Measurements from ENCODE around the gene FBN3. TPM values are rescaled to one million over a fixed set of nuclear protein-coding genes. Genes with fewer than 3 reads are reported as not detected.

FBN3 gene
- polyA plus RNA-seq, 1 donor from 2014 or later = 52.7 TPM

GRCh38 chr19:8052464-8052859, 96.9 kb downstream of the FBN3 start, which contains the start of gene CCL25:
Gene CCL25, plus strand, starts transcription at chr19:8052760. Its CDS starts 290 bp downstream, at chr19:8053050.
- Histone ChIP-seq H3K4me2 (ENCODE audit: low read length) (no peak within 1 kb of the TSS), H3K27me3 (ENCODE audit: insufficient read depth, low read depth, low read length) (peaks cover 3% of the 10 kb centered on the region), H3K9me2 (ENCODE audit: insufficient read depth, low read length) (no peaks in the 10 kb centered on the region)

GRCh38 chr19:8050274-8051096, 98.9 kb downstream of the FBN3 start:
- Histone ChIP-seq H3K79me2 (replicated peaks; ENCODE audit: insufficient read depth, low read length) (no peaks in the 10 kb centered on the region), H3K27me3 (ENCODE audit: insufficient read depth, low read depth, low read length) (peaks cover 3% of the 10 kb centered on the region), H3F3A (ENCODE audit: insufficient read depth, low read length, poor library complexity, severe bottlenecking) (no peaks in the 10 kb centered on the region), H3K9ac (ENCODE audit: low read length) (no peak overlapping the region), H3K4me3 (ENCODE audit: low read length) (peak overlapping the region; percentile 46), H3K4me2 (ENCODE audit: low read length) (no peak overlapping the region), H3K9me3 (ENCODE audit: low read length) (no peaks in the 10 kb centered on the region), H3K36me3 (ENCODE audit: insufficient read depth, low read length) (no peaks in the 10 kb centered on the region), H2AFZ (ENCODE audit: low read depth, low read length) (no peak overlapping the region), H3K9me2 (ENCODE audit: insufficient read depth, low read length) (no peaks in the 10 kb centered on the region), H4K20me1 (ENCODE audit: insufficient read depth) (no peaks in the 10 kb centered on the region), H3K27ac (ENCODE audit: low read length) (no peak overlapping the region)
- TF ChIP-seq SMC3 (conservative IDR thresholded peaks at IDR 0.05; ENCODE audit: poor library complexity) = no peak
- no peak for TF ChIP-seq CTCF (IDR thresholded peaks at IDR 0.05; ENCODE audit: poor library complexity, severe bottlenecking)
- TF ChIP-seq EZH2 (IDR thresholded peaks at IDR 0.05; ENCODE audit: borderline replicate concordance, insufficient read depth, low read length, poor library complexity, severe bottlenecking) = no peak
- TF ChIP-seq POLR2AphosphoS5 (IDR thresholded peaks at IDR 0.05) = no peak
- no peak for TF ChIP-seq TAF1 (IDR thresholded peaks at IDR 0.05; ENCODE audit: low read depth)
- TF ChIP-seq, protein P1, sequence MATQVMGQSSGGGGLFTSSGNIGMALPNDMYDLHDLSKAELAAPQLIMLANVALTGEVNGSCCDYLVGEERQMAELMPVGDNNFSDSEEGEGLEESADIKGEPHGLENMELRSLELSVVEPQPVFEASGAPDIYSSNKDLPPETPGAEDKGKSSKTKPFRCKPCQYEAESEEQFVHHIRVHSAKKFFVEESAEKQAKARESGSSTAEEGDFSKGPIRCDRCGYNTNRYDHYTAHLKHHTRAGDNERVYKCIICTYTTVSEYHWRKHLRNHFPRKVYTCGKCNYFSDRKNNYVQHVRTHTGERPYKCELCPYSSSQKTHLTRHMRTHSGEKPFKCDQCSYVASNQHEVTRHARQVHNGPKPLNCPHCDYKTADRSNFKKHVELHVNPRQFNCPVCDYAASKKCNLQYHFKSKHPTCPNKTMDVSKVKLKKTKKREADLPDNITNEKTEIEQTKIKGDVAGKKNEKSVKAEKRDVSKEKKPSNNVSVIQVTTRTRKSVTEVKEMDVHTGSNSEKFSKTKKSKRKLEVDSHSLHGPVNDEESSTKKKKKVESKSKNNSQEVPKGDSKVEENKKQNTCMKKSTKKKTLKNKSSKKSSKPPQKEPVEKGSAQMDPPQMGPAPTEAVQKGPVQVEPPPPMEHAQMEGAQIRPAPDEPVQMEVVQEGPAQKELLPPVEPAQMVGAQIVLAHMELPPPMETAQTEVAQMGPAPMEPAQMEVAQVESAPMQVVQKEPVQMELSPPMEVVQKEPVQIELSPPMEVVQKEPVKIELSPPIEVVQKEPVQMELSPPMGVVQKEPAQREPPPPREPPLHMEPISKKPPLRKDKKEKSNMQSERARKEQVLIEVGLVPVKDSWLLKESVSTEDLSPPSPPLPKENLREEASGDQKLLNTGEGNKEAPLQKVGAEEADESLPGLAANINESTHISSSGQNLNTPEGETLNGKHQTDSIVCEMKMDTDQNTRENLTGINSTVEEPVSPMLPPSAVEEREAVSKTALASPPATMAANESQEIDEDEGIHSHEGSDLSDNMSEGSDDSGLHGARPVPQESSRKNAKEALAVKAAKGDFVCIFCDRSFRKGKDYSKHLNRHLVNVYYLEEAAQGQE (IDR thresholded peaks at IDR 0.05; ENCODE audit: borderline replicate concordance) = no peak
- no peak for TF ChIP-seq RAD21 (conservative IDR thresholded peaks at IDR 0.05)

More at GRCh38 chr19:8052464-8052859, 96.9 kb downstream of the FBN3 start, which contains the start of gene CCL25:
- H4K20me1 ChIP-seq (ENCODE audit: insufficient read depth) = no peaks in the 10 kb centered on the region
- H2AFZ ChIP-seq (ENCODE audit: low read depth, low read length) = no peak within 1 kb of the TSS
- H3K36me3 ChIP-seq (ENCODE audit: insufficient read depth, low read length) = no peaks in the 10 kb centered on the region
- H3K9ac ChIP-seq (ENCODE audit: low read length) = no peak within 1 kb of the TSS
- H3K27ac ChIP-seq (ENCODE audit: low read length) = no peak within 1 kb of the TSS
- no peaks in the 10 kb centered on the region for H3K9me3 ChIP-seq (ENCODE audit: low read length)
- H3K79me2 ChIP-seq (replicated peaks; ENCODE audit: insufficient read depth, low read length) = no peaks in the 10 kb centered on the region
- H3F3A ChIP-seq (ENCODE audit: insufficient read depth, low read length, poor library complexity, severe bottlenecking) = no peaks in the 10 kb centered on the region
- TF ChIP-seq EP300 (conservative IDR thresholded peaks at IDR 0.05; ENCODE audit: poor library complexity, severe bottlenecking) (no peak), POLR2AphosphoS5 (IDR thresholded peaks at IDR 0.05) (no peak), MXI1 (conservative IDR thresholded peaks at IDR 0.05; ENCODE audit: poor library complexity, severe bottlenecking) (no peak), RAD21 (conservative IDR thresholded peaks at IDR 0.05) (no peak), TAF1 (IDR thresholded peaks at IDR 0.05; ENCODE audit: low read depth) (no peak), SMC3 (conservative IDR thresholded peaks at IDR 0.05; ENCODE audit: poor library complexity) (no peak), CTCF (IDR thresholded peaks at IDR 0.05; ENCODE audit: poor library complexity, severe bottlenecking) (no peak), EZH2 (IDR thresholded peaks at IDR 0.05; ENCODE audit: borderline replicate concordance, insufficient read depth, low read length, poor library complexity, severe bottlenecking) (no peak)
- TF ChIP-seq, protein P1 (IDR thresholded peaks at IDR 0.05; ENCODE audit: borderline replicate concordance) = no peak
- no peak within 1 kb of the TSS for H3K4me3 ChIP-seq (ENCODE audit: low read length)

All from neural cell (in vitro differentiated cells).